CD14-positive monocyte (primary cell): Measurements from ENCODE around the gene COQ8A. TPM values are rescaled to one million over a fixed set of nuclear protein-coding genes. Genes with fewer than 3 reads are reported as not detected.

Source experiments
- DNase-seq, 3 donors: peaks; one replicate each; pipeline ENCODE4 v3.0.0-alpha.2; 2011 to 2022
- H2AFZ ChIP-seq: 2 replicates; pipeline ENCODE4 v1.6.0; 2012; ENCODE audit warnings: mild to moderate bottlenecking, low read depth, low read length, inconsistent platforms; ENCODE audit not compliant: insufficient read depth, poor library complexity, severe bottlenecking
- H3K27ac ChIP-seq, 2 donors: 1 replicate in 1 of 2; 2 replicates in 1 of 2; pipeline ENCODE4 v1.5.1; 2012 to 2013; ENCODE audit warnings: low read length in 2 of 2, control low read depth in 1 of 2, inconsistent platforms in 1 of 2, low read depth in 1 of 2, mild to moderate bottlenecking in 1 of 2
- H3K27me3 ChIP-seq, 2 donors: one replicate each; pipeline versions ENCODE4 v1.6.0 to v1.6.1; 2011 to 2013; ENCODE audit warnings: low read length in 2 of 2; ENCODE audit not compliant: control insufficient read depth in 2 of 2, insufficient read depth in 2 of 2
- H3K36me3 ChIP-seq, 2 donors: replicated peaks in 1 of 2; 1 replicate in 1 of 2; 2 replicates in 1 of 2; pipeline versions ENCODE4 v1.5.1 to v1.6.1; 2012 to 2013; ENCODE audit warnings: low read length in 2 of 2, control low read depth in 1 of 2, inconsistent platforms in 1 of 2, mild to moderate bottlenecking in 1 of 2; ENCODE audit not compliant: insufficient read depth in 2 of 2, control insufficient read depth in 1 of 2
- H3K4me1 ChIP-seq, 2 donors: 1 replicate in 1 of 2; 2 replicates in 1 of 2; pipeline versions ENCODE4 v1.5.1 to v1.6.1; 2012 to 2013; ENCODE audit warnings: low read length in 2 of 2, control low read depth in 1 of 2, inconsistent platforms in 1 of 2, mild to moderate bottlenecking in 1 of 2, moderate library complexity in 1 of 2; ENCODE audit not compliant: insufficient read depth in 2 of 2, control insufficient read depth in 1 of 2
- H3K4me2 ChIP-seq: replicated peaks from 2 replicates; pipeline ENCODE3; 2012; ENCODE audit warnings: low read length, moderate library complexity, mild to moderate bottlenecking; ENCODE audit not compliant: poor library complexity, severe bottlenecking; ENCODE audit errors: extremely low read depth
- H3K4me3 ChIP-seq, 3 experiments: fragments of 200-600 bp in 1 of 3; sonication (generic) in 1 of 3; replicated peaks in 1 of 3; 1 replicate in 2 of 3; 2 replicates in 1 of 3; pipeline ENCODE4 v1.5.1; 2011 to 2013; ENCODE audit warnings: low read length in 3 of 3, mild to moderate bottlenecking in 3 of 3, control low read depth in 2 of 3, low read depth in 2 of 3, inconsistent platforms in 1 of 3, moderate library complexity in 1 of 3
- H3K79me2 ChIP-seq: 2 replicates; pipeline ENCODE4 v1.6.0; 2012; ENCODE audit warnings: mild to moderate bottlenecking, control low read depth, inconsistent platforms, low read length, moderate library complexity; ENCODE audit not compliant: insufficient read depth
- H3K9ac ChIP-seq: 2 replicates; pipeline ENCODE4 v1.6.0; 2017; ENCODE audit warnings: low read length, mild to moderate bottlenecking; ENCODE audit not compliant: insufficient read depth, poor library complexity, severe bottlenecking
- H3K9me3 ChIP-seq, 2 donors: replicated peaks in 1 of 2; 1 replicate in 1 of 2; 2 replicates in 1 of 2; pipeline versions ENCODE4 v1.5.1 to v1.6.1; 2012 to 2013; ENCODE audit warnings: low read length in 2 of 2, control low read depth in 1 of 2; ENCODE audit not compliant: control insufficient read depth in 1 of 2, insufficient read depth in 1 of 2
- H4K20me1 ChIP-seq: 2 replicates; pipeline ENCODE4 v1.6.0; 2012; ENCODE audit warnings: mild to moderate bottlenecking, low read length, control low read depth, moderate library complexity; ENCODE audit not compliant: insufficient read depth
- H3K27ac Mint-ChIP-seq, 7 donors: one replicate each; pipeline ENCODE4 v1.8.0; 2020; ENCODE audit warnings: mild to moderate bottlenecking in 7 of 7, mixed read lengths in 7 of 7, moderate library complexity in 6 of 7, inconsistent platforms in 2 of 7
- H3K27me3 Mint-ChIP-seq, 3 donors: one replicate each; pipeline ENCODE4 v1.8.0; 2021 to 2022; ENCODE audit warnings: low read depth in 3 of 3, mild to moderate bottlenecking in 3 of 3, mixed read lengths in 3 of 3, moderate library complexity in 3 of 3, inconsistent platforms in 1 of 3
- H3K36me3 Mint-ChIP-seq, 2 donors: one replicate each; pipeline ENCODE4 v1.8.0; 2020; ENCODE audit warnings: mixed read lengths in 2 of 2, inconsistent platforms in 1 of 2, mild to moderate bottlenecking in 1 of 2
- H3K4me1 Mint-ChIP-seq: one replicate; pipeline ENCODE4 v1.8.0; 2020; ENCODE audit warnings: mild to moderate bottlenecking, mixed read lengths
- H3K4me3 Mint-ChIP-seq, 2 donors: one replicate each; pipeline ENCODE4 v1.8.0; 2020; ENCODE audit warnings: mild to moderate bottlenecking in 2 of 2, mixed read lengths in 2 of 2, moderate library complexity in 1 of 2
- H3K9me3 Mint-ChIP-seq, 7 donors: one replicate each; pipeline ENCODE4 v1.8.0; 2020 to 2022; ENCODE audit warnings: mixed read lengths in 7 of 7, mild to moderate bottlenecking in 6 of 7, moderate library complexity in 6 of 7, inconsistent platforms in 2 of 7
- CTCF ChIP-seq: fragments of 200-600 bp; IDR thresholded peaks from one replicate; pipeline ENCODE4 v1.8.0; 2022; ENCODE audit warnings: antibody characterized with exemption, mild to moderate bottlenecking
- WGBS: methylation state at CpG from one replicate; pipeline ENCODE4 v1.1.5; 2013; ENCODE audit warnings: missing lambda C conversion rate; ENCODE audit not compliant: insufficient coverage; 5-methylcytosine and 5-hydroxymethylcytosine counted together
- intact Hi-C, 2 donors: fragments of 100-400 bp; cut with micrococcal nuclease; formaldehyde crosslinking; loops; one replicate each; pipeline versions ENCODE4 v1.15.0 to v1.15.1; 2023
- polyA plus RNA-seq, 3 donors: library from polyadenylated mRNA; depleted of rRNA in 1 of 3; unstranded in 2 of 3; stranded (reverse) in 1 of 3; fragments of 300-500 nt in 2 of 3; fragments of >200 nt in 1 of 3; fragmentation: Illumina TruSeq in 2 of 3; gene quantifications; 1 replicate in 2 of 3; 2 replicates in 1 of 3; pipeline ENCODE4 v1.2.3, GENCODE V29; 2012 to 2021

COQ8A gene
- polyA plus RNA-seq, 3 donors, result 33.1 to 44.7 (median 38.2) TPM

- peaks cover 17 to 18% of the 10 kb centered on the region in 2 donors for H3K4me1 ChIP-seq
- peak overlapping the region in 3 of 7 donors; percentile 33 to 68 (median 56) for H3K27ac Mint-ChIP-seq
- H3K4me2 ChIP-seq, result no peak overlapping the region
- 100% methylated on average over 12 of the region's 13 CpGs for WGBS
- intact Hi-C loops, result no loop called here
- peaks cover 13 to 47% of the 10 kb centered on the region in 2 donors for H3K36me3 Mint-ChIP-seq
- no peak for DNase-seq
- H3K36me3 ChIP-seq, result peaks cover 18 to 25% of the 10 kb centered on the region in 2 donors
- no peak overlapping the region for H2AFZ ChIP-seq
- H3K9me3 ChIP-seq, result peaks cover 0 to 15% of the 10 kb centered on the region in 2 donors
- H3K27ac ChIP-seq, result peak overlapping the region in 1 of 2 donors; percentile 48
- no peak overlapping the region for H3K9ac ChIP-seq
- peaks cover 22% of the 10 kb centered on the region for H3K4me1 Mint-ChIP-seq
- peaks cover 0 to 11% (median 7%) of the 10 kb centered on the region in 7 donors for H3K9me3 Mint-ChIP-seq
- no peak overlapping the region for H3K4me3 ChIP-seq
- H3K4me3 Mint-ChIP-seq, result no peak overlapping the region
- peaks cover 67% of the 10 kb centered on the region for H3K79me2 ChIP-seq
- no peaks in the 10 kb centered on the region for H3K27me3 ChIP-seq
- H4K20me1 ChIP-seq, result peaks cover 89% of the 10 kb centered on the region
- peaks cover 0 to 2% (median 0%) of the 10 kb centered on the region in 3 donors for H3K27me3 Mint-ChIP-seq
- TF ChIP-seq CTCF, result no peak
Measured at GRCh38 chr1:226960944-226961765, 21.1 kb downstream of the COQ8A start.

GRCh38 chr1:226962421-226963391, 22.6 kb downstream of the COQ8A start:
- TF ChIP-seq CTCF, result no peak
- H3K79me2 ChIP-seq, result peaks cover 59% of the 10 kb centered on the region
- H3K36me3 ChIP-seq, result peaks cover 26 to 40% of the 10 kb centered on the region in 2 donors
- H3K4me3 ChIP-seq, result no peak overlapping the region
- peaks cover 17 to 18% of the 10 kb centered on the region in 2 donors for H3K4me1 ChIP-seq
- no peaks in the 10 kb centered on the region for H3K27me3 ChIP-seq
- WGBS, result 91% methylated on average over 24 of the region's 28 CpGs
- H3K9me3 ChIP-seq, result peaks cover 0 to 10% of the 10 kb centered on the region in 2 donors
- H3K27me3 Mint-ChIP-seq, result peaks cover 0 to 2% (median 0%) of the 10 kb centered on the region in 3 donors
- H4K20me1 ChIP-seq, result peaks cover 97% of the 10 kb centered on the region
- H3K4me3 Mint-ChIP-seq, result no peak overlapping the region
- H3K27ac ChIP-seq, result peak overlapping the region; percentile 1 to 26
- intact Hi-C loops, result no loop called here
- peaks cover 22% of the 10 kb centered on the region for H3K4me1 Mint-ChIP-seq
- H3K27ac Mint-ChIP-seq, result peak overlapping the region in 3 of 7 donors; percentile 14 to 94 (median 23)
- H3K9me3 Mint-ChIP-seq, result peaks cover 0 to 5% (median 3%) of the 10 kb centered on the region in 7 donors
- peaks cover 25 to 56% of the 10 kb centered on the region in 2 donors for H3K36me3 Mint-ChIP-seq
- DNase-seq, result no peak
- no peak overlapping the region for H3K9ac ChIP-seq
- no peak overlapping the region for H3K4me2 ChIP-seq
- H2AFZ ChIP-seq, result no peak overlapping the region
